GM12865 (cell line): ENCODE data around the gene NALCN.

ENCODE experiments used
- DNase-seq: peaks from one replicate; pipeline ENCODE4 v3.0.0; 2010; ENCODE audit warnings: low read depth
- H3K4me3 ChIP-seq: 2 replicates; pipeline ENCODE4 v1.5.1; 2011; ENCODE audit warnings: mild to moderate bottlenecking, low read depth, low read length, control low read depth
- CTCF ChIP-seq: IDR thresholded peaks from 2 replicates; pipeline ENCODE4 v1.5.1; 2011; ENCODE audit warnings: low read length, control low read depth, low read depth, inconsistent platforms; ENCODE audit not compliant: insufficient read depth; ENCODE audit errors: missing control alignments

The NALCN gene

DNA sequence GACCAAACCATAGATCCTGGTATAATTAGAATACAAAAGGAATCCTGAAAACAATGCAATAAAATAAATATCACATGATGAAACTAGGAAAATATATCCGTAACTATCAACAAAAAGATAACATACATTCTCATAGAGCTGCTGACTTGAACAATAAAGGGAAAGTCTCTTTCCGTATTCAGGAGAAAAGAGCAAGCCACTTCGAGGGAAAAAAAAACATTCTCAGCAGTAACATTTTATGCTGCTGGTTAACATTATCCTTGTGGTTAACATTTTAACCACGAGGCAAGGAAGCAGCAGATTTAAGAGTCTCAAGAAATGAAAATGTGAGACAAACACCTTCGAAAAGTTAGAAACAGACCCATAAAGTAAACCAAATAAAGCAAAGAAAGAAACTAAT, 25.8 kb downstream of the NALCN start:
- no peak overlapping the region for H3K4me3 ChIP-seq
- DNase-seq = no peak

DNA sequence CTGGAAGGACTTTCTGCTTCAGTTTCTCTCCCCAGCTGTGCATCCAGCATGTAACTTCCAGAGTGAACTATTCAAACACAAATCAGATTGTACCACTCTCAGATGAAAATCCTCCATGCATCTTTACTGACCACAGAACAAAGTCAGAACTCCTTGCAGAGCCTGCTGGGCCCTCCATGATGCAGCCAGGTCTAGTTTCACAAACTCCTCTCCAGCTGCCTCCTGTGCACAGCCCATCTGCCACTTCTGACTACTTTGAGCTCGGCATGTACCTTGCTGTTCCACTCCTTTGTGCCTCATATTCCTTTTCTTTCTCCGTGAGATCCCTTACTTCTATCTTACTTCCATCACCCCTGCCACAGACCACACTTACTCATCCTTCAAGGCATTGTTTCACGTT, 31.4 kb downstream of the NALCN start:
- DNase-seq = no peak
- TF ChIP-seq CTCF = no peak
- H3K4me3 ChIP-seq = no peak overlapping the region

More for the DNA sequence above, 25.8 kb downstream of the NALCN start:
- TF ChIP-seq CTCF = no peak

DNA sequence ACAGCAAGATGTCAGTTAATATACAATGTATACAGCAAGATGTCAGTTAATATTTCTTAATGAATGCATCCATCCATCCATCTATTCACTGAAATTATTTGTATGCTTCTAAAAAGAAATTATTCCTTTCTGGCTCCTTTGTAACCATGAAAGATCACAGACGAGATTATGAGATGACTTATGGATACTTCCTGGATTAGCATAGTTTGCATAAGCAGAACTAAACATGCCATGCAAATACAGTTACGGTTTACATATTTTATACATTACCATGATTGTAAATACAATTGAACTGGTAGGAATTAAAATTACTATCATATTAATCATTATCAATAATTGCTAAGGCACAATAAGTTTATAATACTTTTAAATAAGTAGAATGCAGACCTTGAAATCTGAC, 32.7 kb downstream of the NALCN start:
- DNase-seq = no peak
- no peak for TF ChIP-seq CTCF
- H3K4me3 ChIP-seq = no peak overlapping the region

DNA sequence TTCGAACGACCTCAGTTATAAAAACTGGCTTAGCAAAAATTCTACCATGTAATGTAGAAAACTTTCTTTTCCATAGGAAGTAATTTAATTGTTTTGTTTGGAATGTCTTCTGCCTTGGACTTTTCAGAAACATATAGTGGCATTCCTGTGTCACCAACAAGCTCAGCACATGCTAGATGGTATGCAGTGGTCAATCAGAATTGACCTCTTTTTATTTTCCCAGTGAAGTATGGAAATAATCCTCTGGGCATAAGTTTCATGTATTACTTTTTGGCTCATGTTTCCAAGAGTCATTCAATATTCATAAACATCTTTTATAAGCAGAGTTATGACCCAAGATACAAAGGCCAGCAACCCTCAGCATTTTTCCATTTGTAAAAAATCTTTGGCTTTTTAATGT, 33.6 kb downstream of the NALCN start:
- no peak for TF ChIP-seq CTCF
- no peak for DNase-seq
- H3K4me3 ChIP-seq = no peak overlapping the region

DNA sequence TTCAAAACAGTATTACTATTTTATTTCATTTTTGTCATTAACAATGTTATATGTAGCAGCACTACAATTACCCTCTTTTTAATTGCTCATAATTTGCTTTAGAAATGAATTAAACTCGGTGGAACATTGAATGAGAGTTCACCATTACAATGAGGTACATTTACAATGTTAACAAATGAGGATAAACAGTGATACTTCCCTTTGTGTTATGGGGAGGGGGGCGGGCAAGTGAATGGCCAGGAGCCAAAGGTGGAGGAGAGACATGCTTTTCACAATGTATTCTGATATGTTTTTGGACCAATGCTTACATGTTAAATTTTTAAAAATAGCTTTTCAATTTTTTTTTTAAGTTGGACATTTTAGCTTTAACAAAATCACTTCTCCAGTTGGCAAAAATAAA, 34.2 kb downstream of the NALCN start:
- no peak for TF ChIP-seq CTCF
- DNase-seq = no peak
- no peak overlapping the region for H3K4me3 ChIP-seq

- H3K4me3 ChIP-seq = no peak overlapping the region
- no peak for TF ChIP-seq CTCF
- DNase-seq = no peak
These were observed 55.8 kb downstream of the NALCN start for GRCh38 chr13:101360525-101360924.

DNA sequence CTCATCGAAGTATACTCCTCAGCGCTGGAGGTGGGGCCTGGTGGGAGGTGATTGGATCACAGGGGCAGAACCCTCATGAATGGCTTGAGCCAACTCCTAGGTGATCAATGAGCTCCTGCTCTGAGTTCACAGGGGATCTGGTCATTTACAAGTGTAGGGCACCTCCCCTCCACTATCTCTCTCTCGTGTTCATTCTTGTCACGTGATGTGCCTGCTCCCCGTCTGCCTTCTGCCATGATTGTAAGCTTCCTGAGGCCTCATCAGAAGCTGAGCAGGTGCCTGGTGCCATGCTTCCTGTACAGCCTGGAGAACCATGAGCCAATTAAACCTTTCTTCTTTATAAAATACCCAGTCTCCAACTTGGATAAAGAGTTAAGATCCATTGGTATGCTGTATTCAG, 61.4 kb downstream of the NALCN start:
- no peak overlapping the region for H3K4me3 ChIP-seq
- TF ChIP-seq CTCF = no peak

More for the DNA sequence above, 61.4 kb downstream of the NALCN start:
- no peak for DNase-seq
